Measurements from ENCODE around the gene BRIP1. TPM values are rescaled to one million over a fixed set of nuclear protein-coding genes. Genes with fewer than 3 reads are reported as not detected.
"Not testable (repeated sequence)": the region's sequence is repeated elsewhere in the genome, so short reads cannot be mapped to it uniquely, and the experiment has no call there.

BRIP1 gene
- total RNA-seq, 1 donor from 2014 or later, result 2.4 TPM

DNA sequence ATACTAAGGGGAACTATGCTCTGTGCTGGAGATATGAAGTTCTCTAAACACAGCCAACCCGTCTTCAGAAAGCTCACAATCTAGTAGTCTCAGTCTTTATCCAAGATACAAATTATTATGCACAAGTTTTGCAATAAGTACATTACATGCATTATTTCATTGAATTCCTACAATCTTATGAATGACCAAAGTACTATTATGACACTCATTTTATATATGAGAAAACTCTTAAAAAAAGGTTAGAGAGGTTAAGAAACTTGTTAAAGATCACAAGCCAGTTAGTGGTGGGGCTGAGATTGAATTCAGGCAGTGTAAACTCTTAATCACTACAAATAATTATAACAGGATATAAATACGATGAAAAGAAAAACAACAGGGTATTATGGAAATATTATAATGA, 4.7 kb upstream of the BRIP1 start:
- no peak for DNase-seq
- H3K4me3 Mint-ChIP-seq (ENCODE audit: unreplicated experiment), result no peak overlapping the region
- H3K27me3 Mint-ChIP-seq (ENCODE audit: unreplicated experiment), result no peaks in the 10 kb centered on the region
- H3K36me3 Mint-ChIP-seq (ENCODE audit: unreplicated experiment), result no peaks in the 10 kb centered on the region
- H3K9me3 Mint-ChIP-seq (ENCODE audit: unreplicated experiment), result no peaks in the 10 kb centered on the region
- peaks cover 4% of the 10 kb centered on the region for H3K4me1 Mint-ChIP-seq (ENCODE audit: low read depth, unreplicated experiment)
- TF ChIP-seq, protein P1, sequence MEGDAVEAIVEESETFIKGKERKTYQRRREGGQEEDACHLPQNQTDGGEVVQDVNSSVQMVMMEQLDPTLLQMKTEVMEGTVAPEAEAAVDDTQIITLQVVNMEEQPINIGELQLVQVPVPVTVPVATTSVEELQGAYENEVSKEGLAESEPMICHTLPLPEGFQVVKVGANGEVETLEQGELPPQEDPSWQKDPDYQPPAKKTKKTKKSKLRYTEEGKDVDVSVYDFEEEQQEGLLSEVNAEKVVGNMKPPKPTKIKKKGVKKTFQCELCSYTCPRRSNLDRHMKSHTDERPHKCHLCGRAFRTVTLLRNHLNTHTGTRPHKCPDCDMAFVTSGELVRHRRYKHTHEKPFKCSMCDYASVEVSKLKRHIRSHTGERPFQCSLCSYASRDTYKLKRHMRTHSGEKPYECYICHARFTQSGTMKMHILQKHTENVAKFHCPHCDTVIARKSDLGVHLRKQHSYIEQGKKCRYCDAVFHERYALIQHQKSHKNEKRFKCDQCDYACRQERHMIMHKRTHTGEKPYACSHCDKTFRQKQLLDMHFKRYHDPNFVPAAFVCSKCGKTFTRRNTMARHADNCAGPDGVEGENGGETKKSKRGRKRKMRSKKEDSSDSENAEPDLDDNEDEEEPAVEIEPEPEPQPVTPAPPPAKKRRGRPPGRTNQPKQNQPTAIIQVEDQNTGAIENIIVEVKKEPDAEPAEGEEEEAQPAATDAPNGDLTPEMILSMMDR (IDR thresholded peaks at IDR 0.05; ENCODE audit: partially characterized antibody, unreplicated experiment), result no peak
- no peak overlapping the region for H3K27ac Mint-ChIP-seq (ENCODE audit: unreplicated experiment)

DNA sequence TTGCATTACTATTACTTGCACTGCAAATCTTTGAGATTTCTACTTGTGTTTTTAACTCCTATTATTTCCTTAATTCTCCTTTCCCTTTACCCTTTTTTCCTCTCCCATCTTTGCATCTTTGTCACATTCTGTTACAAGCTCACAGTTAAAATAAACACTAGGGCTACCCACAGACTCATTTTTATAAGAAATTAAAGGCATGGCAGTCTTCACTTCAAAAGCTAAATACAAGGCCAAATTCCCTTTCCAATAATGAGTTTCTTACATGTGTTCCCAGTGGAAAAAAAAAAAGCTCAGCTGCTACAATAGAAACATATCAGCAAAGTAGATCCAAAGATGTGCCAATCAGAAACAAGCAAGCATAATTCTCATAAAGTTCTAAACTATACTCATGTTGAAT, 3.7 kb upstream of the BRIP1 start:
- Mint-ChIP-seq H3K4me3 (ENCODE audit: unreplicated experiment) (no peak overlapping the region), H3K27me3 (ENCODE audit: unreplicated experiment) (no peaks in the 10 kb centered on the region), H3K27ac (ENCODE audit: unreplicated experiment) (no peak overlapping the region), H3K36me3 (ENCODE audit: unreplicated experiment) (no peaks in the 10 kb centered on the region), H3K4me1 (ENCODE audit: low read depth, unreplicated experiment) (peaks cover 6% of the 10 kb centered on the region), H3K9me3 (ENCODE audit: unreplicated experiment) (no peaks in the 10 kb centered on the region)
- TF ChIP-seq, protein P1 (IDR thresholded peaks at IDR 0.05; ENCODE audit: partially characterized antibody, unreplicated experiment), result no peak
- DNase-seq, result no peak

DNA sequence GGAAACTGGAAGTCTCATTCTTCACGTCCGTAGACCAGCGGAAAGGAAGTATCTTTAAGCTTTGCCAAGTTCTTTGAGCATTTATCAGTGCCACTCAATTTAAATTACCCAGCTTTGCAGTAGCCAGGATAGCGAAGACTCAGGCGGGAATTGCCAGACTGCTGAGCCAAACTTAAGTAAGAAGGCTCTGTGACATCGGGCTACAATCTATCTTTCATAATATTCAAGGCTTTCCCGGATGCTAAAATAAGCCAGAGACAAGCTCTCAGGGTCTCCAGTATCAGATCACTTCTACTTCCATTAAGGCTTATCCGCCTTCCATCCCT, 436 bp upstream of the BRIP1 start:
- no peak for DNase-seq
- TF ChIP-seq, protein P1 (IDR thresholded peaks at IDR 0.05; ENCODE audit: partially characterized antibody, unreplicated experiment), result no peak
- H3K4me1 Mint-ChIP-seq (ENCODE audit: low read depth, unreplicated experiment), result peaks cover 1% of the 10 kb centered on the region
- no peak overlapping the region for H3K27ac Mint-ChIP-seq (ENCODE audit: unreplicated experiment)
- no peaks in the 10 kb centered on the region for H3K27me3 Mint-ChIP-seq (ENCODE audit: unreplicated experiment)
- peak overlapping the region; percentile 88 for H3K4me3 Mint-ChIP-seq (ENCODE audit: unreplicated experiment)
- no peaks in the 10 kb centered on the region for H3K9me3 Mint-ChIP-seq (ENCODE audit: unreplicated experiment)
- H3K36me3 Mint-ChIP-seq (ENCODE audit: unreplicated experiment), result no peaks in the 10 kb centered on the region

DNA sequence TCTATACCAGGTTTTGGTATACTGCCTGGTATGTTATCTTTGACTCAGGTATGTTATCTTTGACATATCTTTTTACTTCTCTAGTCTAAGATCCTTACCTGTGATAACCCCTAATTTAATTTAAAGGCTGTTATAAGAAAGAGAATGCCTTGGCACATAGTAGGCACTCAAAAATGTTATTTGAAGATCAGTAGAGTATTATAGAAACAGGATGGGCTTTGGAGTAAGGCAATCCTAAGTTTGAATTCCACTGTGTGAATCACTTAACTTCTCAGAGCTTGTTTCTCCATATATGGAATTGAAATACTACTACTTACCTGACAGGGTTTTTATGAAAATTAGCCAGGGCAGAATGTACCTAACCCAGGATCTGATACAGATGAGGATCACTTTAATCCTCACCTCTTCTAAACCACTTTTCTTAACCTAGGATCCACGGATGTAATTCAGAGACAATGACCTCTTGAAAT, 1.2 kb downstream of the BRIP1 start:
- peaks cover 1% of the 10 kb centered on the region for H3K4me1 Mint-ChIP-seq (ENCODE audit: low read depth, unreplicated experiment)
- H3K4me3 Mint-ChIP-seq (ENCODE audit: unreplicated experiment), result peak overlapping the region; percentile 88
- no peaks in the 10 kb centered on the region for H3K9me3 Mint-ChIP-seq (ENCODE audit: unreplicated experiment)
- H3K36me3 Mint-ChIP-seq (ENCODE audit: unreplicated experiment), result no peaks in the 10 kb centered on the region
- TF ChIP-seq, protein P1 (IDR thresholded peaks at IDR 0.05; ENCODE audit: partially characterized antibody, unreplicated experiment), result no peak
- H3K27me3 Mint-ChIP-seq (ENCODE audit: unreplicated experiment), result no peaks in the 10 kb centered on the region
- no peak overlapping the region for H3K27ac Mint-ChIP-seq (ENCODE audit: unreplicated experiment)
- DNase-seq, result no peak

DNA sequence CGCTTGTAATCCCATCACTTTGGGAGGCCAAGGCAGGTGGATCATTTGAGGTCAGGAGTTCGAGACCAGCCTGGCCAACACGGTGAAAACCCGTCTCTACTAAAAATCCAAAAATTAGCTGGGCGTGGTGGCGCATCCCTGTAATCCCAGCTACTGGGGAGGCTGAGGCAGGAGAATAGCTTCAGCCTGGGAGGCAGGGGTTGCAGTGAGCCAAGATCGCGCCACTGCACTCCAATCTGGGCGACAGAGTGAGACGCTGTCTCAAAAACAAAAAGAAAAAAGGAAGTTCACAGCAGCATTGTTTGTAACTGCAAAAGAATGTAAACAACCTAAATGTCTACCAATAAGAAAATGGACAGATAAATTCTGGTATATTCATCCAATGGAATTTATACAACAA, 2.9 kb downstream of the BRIP1 start:
- H3K36me3 Mint-ChIP-seq (ENCODE audit: unreplicated experiment); H3K27me3 Mint-ChIP-seq (ENCODE audit: unreplicated experiment); H3K9me3 Mint-ChIP-seq (ENCODE audit: unreplicated experiment); H3K4me1 Mint-ChIP-seq (ENCODE audit: low read depth, unreplicated experiment); DNase-seq; H3K4me3 Mint-ChIP-seq (ENCODE audit: unreplicated experiment); H3K27ac Mint-ChIP-seq (ENCODE audit: unreplicated experiment): not testable (repeated sequence)

DNA sequence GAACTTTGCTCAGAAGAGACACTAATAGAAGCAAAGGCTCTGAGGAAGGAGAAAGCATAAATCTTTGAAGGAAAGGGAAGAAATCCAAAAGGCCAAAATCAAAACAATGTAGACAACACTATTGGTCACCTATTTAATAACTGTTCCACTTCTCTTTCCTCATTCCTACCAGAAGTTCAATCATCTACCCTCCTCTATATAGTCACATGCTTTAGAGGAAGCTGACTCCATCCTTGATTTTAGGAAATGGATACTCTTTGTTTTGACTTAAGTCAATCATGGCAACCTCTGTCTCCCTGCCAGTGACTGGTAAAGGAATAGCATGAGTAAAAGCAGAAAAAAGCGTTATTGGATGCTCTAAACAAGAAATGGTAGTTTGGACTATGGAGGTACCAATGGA, 7.3 kb downstream of the BRIP1 start:
- Mint-ChIP-seq H3K4me3 (ENCODE audit: unreplicated experiment) (no peak overlapping the region), H3K4me1 (ENCODE audit: low read depth, unreplicated experiment) (no peaks in the 10 kb centered on the region), H3K27ac (ENCODE audit: unreplicated experiment) (no peak overlapping the region), H3K36me3 (ENCODE audit: unreplicated experiment) (no peaks in the 10 kb centered on the region), H3K9me3 (ENCODE audit: unreplicated experiment) (no peaks in the 10 kb centered on the region), H3K27me3 (ENCODE audit: unreplicated experiment) (peaks cover 4% of the 10 kb centered on the region)
- DNase-seq, result no peak
- TF ChIP-seq, protein P1 (IDR thresholded peaks at IDR 0.05; ENCODE audit: partially characterized antibody, unreplicated experiment), result no peak

All from glutamatergic neuron (in vitro differentiated cells).